AG04449 (cell line): ENCODE measurements around the gene NR4A1.

Source experiments
- CTCF ChIA-PET: fragments of 350-600 bp; formaldehyde crosslinking; extraction: SDS; loops from one replicate; lab custom pipeline; 2021; ENCODE audit warnings: antibody characterized with exemption; lab: Yijun Ruan, JAX
- POLR2A ChIA-PET: fragments of 400-600, 350-600 bp; formaldehyde crosslinking; extraction: SDS; loops from one replicate; lab custom pipeline; 2020; ENCODE audit warnings: antibody characterized with exemption, inconsistent platforms; lab: Yijun Ruan, JAX
- DNase-seq: peaks from one replicate; pipeline ENCODE4 v3.0.0-alpha.2; 2010; ENCODE audit warnings: low read depth, low spot score
- H3K4me3 ChIP-seq: 2 replicates; pipeline ENCODE4 v1.5.1; 2011; ENCODE audit warnings: low read depth, mild to moderate bottlenecking, control low read depth, low read length
- CTCF ChIP-seq: IDR thresholded peaks from one replicate; pipeline ENCODE4 v1.5.1; 2011; ENCODE audit warnings: mild to moderate bottlenecking, moderate library complexity, low read length, control low read depth, inconsistent platforms; ENCODE audit not compliant: insufficient read depth; ENCODE audit errors: missing control alignments

The NR4A1 gene

GRCh38 chr12:52054231-52054832 lies 3.1 kb downstream of the NR4A1 start:
- ChIA-PET POLR2A (no interaction called here), CTCF (interaction anchor here (1.0 to 45.6 kb wide), 5 partner anchors 14 to 51 kb away, joined by 3 to 1695 read pairs (median 3); partner anchors contain the start of gene ATG101)
- DNase-seq = no peak
- no peak overlapping the region for H3K4me3 ChIP-seq
- TF ChIP-seq CTCF = no peak

GRCh38 chr12:52054833-52055730 lies 3.8 kb downstream of the NR4A1 start:
- no peak for TF ChIP-seq CTCF
- ChIA-PET CTCF (interaction anchor here (1.0 to 45.6 kb wide), 4 partner anchors 13 to 51 kb away, joined by 3 to 1695 read pairs (median 3); partner anchors contain the start of gene ATG101), POLR2A (no interaction called here)
- no peak for DNase-seq
- H3K4me3 ChIP-seq = no peak overlapping the region

- TF ChIP-seq CTCF = no peak
- H3K4me3 ChIP-seq = no peak overlapping the region
- ChIA-PET CTCF (interaction anchor here (0.6 to 45.6 kb wide), 5 partner anchors 12 to 23 kb away, joined by 3 to 1695 read pairs (median 3); partner anchors contain the start of gene ATG101), POLR2A (no interaction called here)
- DNase-seq = no peak
Measured at GRCh38 chr12:52055731-52056711, 4.8 kb downstream of the NR4A1 start.

- ChIA-PET POLR2A (no interaction called here), CTCF (interaction anchor here (0.6 to 45.6 kb wide), 4 partner anchors 12 to 26 kb away, joined by 3 to 1695 read pairs (median 6); no protein-coding TSS in a partner anchor)
- no peak for DNase-seq
- no peak overlapping the region for H3K4me3 ChIP-seq
- TF ChIP-seq CTCF = no peak
Measured at GRCh38 chr12:52056801-52057637, 5.8 kb downstream of the NR4A1 start.

GRCh38 chr12:52057638-52058576 lies 6.7 kb downstream of the NR4A1 start:
- TF ChIP-seq CTCF = no peak
- POLR2A ChIA-PET = no interaction called here
- DNase-seq = no peak
- no peak overlapping the region for H3K4me3 ChIP-seq
- CTCF ChIA-PET = interaction anchor here (0.9 to 45.6 kb wide), 3 partner anchors 11 to 25 kb away, joined by 3 to 1695 read pairs (median 9); no protein-coding TSS in a partner anchor
